Measurements from ENCODE around the gene GALNT7.
"Not testable (repeated sequence)": the region's sequence is repeated elsewhere in the genome, so short reads cannot be mapped to it uniquely, and the experiment has no call there.

The GALNT7 gene

DNA sequence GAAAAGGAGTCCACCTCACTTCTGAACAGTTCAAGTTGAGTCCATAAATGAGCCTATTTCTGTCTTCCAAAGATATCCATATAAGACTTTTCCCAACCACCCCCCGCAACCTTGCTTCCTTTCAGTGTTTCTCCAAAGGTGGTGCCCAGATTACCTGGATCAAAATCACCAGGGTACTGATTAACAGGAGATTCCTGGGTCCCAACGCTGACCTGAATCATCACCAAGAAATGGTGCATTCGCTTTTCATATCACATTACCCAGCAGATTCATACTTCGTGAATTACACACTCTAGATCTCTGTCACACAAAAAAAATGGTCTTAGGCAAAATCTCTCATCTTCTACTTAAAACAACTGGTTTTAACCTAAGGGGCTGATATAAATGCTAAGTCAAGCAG is 2.1 kb upstream of the GALNT7 start:
- no peak for DNase-seq (ENCODE audit: low read depth)

DNA sequence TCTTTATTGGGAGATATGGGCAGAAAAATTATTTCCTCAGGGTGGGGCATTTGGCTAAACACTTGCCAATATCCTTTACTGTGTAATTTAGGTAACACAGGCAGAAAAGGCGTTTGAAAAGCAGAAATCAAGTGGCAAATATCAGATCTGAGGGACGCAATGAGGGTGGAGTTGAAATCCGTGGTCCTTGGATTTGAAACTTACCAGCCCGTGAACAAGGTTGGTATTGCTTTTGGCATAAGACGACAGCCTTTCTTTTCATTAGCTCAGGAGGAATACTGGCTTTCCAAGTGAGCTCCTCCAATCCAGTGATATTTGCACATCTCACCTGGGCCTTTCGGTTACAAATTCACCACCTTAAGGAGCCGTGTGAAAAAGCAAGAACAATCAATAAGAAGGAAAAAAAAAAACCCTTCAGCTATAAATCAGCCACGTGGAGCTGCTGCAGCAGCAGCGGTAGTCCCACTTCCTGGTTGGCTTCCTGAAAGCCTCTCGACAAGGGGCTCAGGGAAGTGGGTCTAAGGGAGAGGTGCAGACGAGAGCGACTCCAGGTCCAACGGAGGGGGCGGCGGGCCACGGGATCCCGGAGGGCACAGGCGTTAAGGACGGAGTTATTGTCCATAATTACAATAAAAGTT is 734 bp upstream of the GALNT7 start:
- DNase-seq (ENCODE audit: low read depth), result no peak

DNA sequence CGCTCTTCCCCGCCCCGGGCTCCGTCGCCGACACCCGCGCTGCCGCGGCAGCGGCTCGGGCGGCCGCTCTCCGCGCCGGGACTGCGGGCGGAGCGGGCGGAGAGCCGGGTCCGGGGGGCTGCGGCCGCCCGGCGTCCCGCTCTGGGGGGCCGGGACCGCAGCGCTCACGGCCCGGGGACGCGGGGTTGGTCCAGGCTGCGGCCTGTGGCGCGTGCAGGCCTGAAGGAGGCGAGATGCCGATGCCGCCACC is 492 bp downstream of the GALNT7 start:
- no peak for DNase-seq (ENCODE audit: low read depth)

DNA sequence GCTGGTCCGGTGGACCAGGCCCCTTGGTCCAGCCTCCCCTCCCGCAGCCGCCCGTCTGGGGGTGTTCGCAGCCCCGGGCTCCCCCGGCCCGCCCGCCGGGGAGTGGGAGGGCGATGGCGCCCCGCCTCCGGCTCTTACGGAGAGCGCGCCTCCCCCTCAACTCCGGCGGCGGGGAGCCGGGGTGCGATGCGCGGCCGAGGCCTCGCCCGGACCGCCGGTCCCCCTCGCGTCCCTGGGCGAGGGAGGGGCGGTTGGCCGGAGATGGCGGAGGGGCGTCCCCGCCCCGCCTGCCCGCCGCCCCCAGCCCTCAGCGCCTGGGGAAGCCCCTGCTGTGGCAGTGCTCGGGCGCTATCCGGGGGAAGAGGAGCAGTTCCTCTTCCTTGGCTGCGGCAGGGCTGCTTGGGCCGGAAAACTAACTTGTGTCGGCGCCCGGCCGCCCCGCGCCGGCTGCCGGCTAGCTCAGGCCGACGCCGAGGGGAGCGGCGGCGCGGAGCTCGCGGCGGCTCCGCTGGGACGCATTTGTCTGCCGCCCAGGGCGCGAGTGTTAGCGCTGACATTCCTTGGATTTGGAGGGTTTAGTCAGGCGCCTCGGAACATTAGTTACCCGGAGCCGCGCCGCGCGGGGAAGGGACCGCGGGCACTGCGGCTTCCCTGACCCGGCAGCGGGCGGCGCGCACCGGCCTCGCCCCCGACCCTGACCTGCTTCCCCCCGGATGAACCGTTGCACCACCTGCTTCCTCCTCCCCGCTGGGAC is 994 bp downstream of the GALNT7 start:
- DNase-seq (ENCODE audit: low read depth), result no peak

DNA sequence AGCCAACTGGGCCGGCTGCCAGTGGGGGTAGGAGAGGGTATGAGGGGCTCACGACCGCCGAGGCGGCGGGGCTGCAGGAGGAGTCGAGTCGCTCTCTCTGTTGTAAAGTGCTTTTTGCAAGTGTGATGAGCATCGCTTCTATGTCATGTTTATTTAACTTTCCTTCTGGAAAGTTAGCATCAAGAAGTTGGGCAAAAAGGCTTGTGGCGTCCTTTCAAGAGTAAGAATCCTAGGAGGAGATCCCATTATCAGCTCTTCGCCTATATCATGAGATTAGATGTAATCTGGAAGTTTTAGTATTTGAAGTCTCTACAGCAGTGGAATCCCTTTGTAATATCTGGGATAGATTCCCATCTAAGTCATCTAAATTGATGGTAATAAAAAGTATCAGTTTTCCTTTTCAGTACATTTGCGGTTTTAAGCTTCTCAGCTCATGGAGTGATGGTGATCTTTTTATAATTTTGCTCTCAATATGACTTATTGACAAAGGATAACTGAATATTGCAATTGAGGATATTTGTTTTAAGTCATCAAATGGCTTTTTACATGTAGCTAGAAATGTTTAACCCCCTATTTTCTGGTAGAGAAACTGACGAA is 1.7 kb downstream of the GALNT7 start:
- no peak for DNase-seq (ENCODE audit: low read depth)

DNA sequence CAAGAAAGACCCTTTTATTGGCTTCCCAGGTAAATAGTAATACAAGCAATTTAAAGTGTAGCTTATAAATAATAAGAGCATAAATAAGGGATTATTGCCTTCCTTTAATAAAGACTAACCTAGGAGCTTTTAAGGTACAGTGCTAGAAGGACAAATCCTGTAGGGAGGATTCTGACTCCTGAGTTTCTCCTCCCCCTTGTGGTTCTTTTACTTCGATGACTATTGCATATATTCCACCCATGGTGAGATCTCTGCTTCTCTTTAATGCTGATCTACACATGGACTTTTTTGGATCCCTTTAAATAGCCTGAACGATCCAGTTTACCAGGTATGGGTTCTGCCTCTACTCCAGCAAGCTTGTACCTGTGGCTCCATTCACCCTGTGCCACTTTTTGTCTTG is 2.5 kb downstream of the GALNT7 start:
- no peak for DNase-seq (ENCODE audit: low read depth)

DNA sequence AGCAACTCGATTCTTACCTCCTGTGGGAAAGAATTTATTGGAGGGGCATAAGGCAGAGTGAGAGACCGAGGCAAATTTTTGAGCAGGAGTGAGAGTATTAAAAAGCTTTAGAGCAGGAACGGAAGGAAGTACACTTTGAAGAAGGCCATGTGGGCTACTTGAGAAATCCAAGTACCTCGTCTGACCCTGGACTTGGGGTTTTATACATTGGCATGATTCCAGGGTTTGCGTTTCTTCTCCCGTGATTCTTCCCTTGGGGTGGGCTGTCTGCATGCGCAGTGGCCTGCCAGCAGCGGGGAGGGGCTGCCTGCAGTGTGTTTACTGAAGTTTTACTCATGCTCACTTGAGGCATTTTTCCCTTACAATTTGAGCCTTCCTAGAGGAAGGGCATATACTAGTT is 3.4 kb downstream of the GALNT7 start:
- DNase-seq (ENCODE audit: low read depth), result no peak

DNA sequence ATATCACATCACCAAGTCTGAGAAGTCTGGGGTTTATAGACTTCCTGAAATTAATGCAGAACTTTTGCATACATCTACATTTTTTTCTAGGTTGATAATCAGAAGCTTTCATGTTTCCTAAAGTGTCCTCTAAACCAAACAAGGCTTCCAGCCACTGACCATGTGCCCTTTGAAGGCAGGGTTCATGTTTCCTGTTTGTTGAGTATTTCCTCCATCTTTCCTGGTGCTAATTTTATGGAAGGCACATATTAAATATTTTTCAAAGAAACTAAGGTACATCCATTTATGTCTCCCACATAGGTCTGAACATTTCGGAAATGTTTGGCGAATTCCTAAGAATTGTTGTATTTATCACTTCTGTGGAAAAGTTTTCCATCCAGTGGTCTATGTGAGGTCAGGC is 5.6 kb downstream of the GALNT7 start:
- DNase-seq (ENCODE audit: low read depth), result no peak

DNA sequence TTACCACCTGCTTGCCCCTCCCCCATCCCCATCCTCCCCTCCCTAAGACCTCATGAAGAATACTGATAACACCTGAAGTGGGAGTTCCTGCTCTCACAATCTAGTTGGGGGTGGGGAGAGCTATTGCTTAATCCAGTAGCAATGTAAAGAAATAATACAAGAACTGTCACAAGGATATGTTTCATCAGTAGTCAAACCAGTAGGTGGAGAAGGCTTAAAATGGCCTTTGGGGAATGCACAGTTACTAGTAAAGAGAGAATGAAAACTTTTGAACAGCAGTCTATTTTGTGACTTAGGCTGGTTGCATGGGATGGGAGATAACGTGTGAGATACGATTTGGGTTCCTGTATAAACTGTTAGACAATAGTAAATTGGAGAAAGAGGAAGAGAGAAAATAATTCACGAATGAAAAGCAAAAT is 6.0 kb downstream of the GALNT7 start:
- DNase-seq (ENCODE audit: low read depth), result no peak

DNA sequence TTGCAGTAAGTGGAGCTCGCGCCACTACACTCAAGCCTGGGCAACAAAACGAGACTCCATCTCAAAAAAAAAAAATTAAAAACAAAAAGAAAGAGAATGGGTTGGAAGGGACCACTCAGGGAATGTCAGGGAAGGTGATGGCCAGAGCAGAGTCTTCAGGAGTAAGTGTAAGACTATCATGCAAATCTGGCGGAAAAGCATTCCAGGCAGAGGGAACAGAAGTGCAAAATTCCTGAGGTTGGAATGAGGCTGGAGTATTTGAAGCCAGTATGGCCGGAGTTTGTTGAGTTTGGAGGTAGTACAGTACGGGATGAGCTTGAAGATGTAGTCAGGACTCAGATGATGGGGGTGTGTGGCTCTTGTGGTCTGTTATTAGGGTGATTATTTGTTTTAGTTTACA is 7.4 kb downstream of the GALNT7 start:
- no peak for DNase-seq (ENCODE audit: low read depth)

DNA sequence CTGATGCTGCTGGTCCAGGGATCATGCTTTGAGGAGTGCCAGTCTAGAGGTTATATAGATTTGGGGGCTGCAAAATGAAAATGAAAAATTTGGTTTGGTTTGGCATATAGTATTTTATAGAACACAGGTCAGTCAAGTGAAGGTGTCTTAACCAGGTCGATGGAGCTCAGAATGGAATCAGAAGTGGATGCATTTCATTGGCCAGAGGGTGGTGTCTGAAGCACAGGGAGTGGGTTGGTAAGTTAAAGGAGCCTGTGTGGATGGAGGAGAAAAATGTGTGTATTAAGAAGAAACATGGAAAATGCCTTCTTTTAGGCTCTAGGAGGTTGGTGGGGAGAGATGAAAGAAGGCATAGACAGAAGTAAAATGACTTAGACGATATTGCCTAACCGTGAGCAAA is 8.6 kb downstream of the GALNT7 start:
- DNase-seq (ENCODE audit: low read depth), result no peak

DNA sequence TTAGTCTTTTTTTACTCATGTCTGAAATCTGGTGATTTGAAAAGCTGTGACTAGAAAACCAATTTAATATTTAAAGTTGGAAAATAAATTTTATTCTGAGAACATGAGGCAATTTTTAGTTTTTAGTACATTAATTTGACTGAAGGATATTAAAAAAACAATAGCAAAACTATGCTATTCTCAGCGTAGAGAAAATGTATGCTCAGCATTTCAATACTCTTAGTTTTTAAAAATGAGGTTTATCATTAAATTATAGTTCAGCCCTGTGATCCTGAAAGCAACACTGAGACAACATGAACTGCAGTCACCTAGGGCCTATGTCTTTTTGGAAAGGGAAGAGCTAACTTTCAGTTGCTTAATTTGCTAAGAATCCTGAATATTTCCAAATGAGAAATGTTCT is 9.5 kb downstream of the GALNT7 start:
- no peak for DNase-seq (ENCODE audit: low read depth)

DNA sequence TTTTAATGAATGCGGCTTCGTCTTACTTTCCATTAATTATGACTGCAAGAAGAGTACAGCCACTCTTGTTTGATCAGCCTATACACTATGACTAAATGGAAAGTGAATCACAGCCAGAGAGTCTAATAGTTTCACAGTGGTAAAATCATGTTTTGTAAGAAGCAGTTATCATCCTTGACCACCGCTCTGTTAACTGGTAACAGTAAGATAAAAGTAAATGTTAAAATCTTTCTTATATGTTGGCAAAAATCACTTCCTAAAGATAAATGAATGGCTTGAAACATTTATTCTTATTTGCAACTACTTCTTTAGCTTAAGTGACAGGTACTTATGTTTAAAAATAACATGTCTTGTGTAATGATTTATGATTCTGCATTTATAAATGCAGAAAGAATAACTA is 13.2 kb downstream of the GALNT7 start:
- DNase-seq (ENCODE audit: low read depth), result peak; percentile 57

DNA sequence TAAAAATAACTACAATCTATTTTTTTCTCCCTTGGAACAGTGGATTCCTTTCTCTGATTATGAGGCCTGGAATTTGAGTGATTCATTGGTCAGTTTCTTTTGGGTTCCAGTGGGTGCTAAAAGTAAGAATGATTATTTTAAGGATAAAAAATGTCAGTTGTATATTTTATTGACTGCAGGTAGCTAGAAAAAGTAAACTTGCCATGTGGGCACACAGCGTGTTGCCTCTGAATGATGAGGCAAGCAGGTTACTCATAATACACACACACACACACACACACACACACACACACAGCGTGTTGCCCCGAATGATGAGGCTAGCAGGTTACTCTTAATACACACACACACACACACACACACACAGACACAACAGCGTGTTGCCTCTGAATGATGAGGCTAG is 13.8 kb downstream of the GALNT7 start:
- DNase-seq (ENCODE audit: low read depth), result peak; percentile 59

DNA sequence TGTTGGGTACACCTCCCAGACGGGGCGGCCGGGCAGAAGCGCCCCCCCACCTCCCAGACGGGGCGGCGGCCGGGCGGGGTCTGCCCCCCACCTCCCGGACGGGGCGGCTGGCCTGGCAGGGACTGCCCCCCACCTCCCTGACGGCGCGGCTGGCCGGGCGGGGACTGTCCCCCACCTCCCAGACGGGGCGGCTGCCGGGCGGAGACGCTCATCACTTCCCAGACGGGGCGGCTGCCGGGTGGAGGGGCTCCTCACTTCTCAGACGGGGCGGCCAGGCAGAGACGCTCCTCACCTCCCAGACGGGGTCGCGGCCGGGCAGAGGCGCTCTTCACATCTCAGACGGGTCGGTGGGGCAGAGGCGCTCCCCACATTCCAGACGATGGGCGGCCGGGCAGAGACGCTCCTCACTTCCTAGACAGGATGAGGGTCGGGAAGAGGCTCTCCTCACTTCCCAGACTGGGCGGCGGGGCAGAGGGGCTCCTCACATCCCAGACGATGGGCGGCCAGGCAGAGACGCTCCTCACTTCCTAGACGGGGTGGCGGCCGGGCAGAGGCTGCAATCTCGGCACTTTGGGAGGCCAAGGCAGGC is 15.1 kb downstream of the GALNT7 start:
- DNase-seq (ENCODE audit: low read depth), result not testable (repeated sequence)

DNA sequence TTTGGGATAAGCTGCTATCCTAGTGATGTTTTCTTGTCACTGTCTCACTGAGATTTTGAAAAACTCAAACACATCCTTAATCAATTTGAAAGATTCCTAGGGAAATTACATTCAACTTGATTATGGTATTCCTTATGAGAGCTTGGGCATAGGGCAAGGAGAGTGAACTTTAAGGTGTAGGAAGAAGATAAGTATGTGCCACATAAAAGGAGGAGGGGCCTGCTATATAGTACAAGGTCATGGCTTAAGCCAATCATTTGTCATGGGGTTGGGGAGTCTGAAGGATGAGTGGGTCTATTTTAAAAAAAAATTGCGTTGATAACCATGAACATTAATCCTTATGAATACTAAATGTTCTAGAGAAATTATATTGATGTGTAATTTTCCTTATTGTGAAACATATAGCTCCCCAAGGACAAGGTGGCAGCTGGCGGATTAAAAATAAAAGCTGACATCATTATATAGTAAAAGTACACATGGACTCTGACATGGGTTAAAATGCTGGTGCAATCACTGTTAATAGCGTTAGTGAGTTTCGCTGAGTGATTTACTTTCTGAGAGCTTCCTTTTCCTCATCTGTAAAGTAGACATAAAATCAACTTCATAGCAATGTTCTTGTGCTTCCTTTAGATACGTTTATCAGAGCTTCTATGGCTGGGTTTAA is 17.4 kb downstream of the GALNT7 start:
- DNase-seq (ENCODE audit: low read depth), result no peak

DNA sequence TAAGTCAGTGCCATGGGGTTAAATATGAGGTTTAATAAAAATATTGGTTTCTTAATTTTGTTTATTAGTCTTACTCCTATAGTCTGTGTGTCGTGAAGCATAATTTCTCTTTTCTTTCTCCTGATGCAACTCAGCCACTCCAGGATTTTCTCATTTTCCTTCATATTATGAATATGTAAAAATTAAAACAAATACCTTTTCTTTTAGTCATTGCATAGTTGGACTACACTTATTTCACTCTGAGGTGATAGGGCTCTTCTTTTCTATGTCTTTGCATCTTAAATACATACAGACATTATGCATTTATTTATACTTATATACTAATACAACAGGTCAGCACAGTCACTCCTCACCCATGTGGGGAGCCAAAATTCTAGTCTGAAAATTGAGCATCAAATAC is 19.1 kb downstream of the GALNT7 start:
- DNase-seq (ENCODE audit: low read depth), result no peak

DNA sequence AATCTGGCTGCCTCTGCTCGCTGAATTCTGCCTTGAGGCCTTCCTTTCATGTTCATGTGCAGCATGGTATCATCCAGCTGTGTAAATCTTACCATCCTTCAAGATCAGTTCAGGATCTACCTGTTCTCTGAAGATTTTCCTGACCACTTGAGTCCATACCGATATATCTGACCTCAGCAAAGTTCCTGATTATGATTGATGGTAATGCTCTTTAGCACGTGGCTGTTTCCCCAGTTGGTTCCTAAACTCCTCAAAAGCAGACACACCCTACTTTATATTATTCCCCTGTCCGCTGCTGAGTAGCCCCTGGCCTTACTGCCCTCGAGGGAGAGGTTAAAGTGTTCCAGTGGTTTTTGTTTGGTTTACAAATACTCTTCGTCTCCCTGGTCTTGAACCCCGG is 20.0 kb downstream of the GALNT7 start:
- DNase-seq (ENCODE audit: low read depth), result no peak

DNA sequence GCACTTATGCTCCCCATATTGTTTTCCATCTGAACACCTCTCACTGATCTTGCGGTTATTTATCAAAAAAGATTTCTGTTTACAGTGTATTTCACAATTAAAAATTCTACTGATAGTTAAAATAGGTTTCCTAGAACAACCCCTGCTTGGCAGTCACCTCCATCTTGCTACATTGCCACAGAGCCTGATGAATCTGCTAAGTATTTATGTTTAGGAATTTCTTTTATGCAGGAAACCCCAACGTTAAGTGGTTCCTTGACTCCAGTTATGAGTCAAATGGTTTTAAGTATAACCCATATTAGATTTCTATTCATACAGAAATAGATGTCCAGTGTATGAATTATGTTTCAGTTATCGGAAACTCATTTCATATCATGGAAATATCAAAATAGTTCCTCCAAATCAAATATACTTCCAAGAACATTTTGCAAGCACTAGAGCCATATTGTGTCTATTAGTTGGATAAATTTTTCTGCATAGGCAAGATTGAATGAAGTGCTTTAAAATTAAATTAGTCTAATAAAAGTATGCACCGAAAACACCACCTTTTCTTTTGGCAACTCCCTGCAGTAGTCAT is 20.6 kb downstream of the GALNT7 start:
- DNase-seq (ENCODE audit: low read depth), result no peak

DNA sequence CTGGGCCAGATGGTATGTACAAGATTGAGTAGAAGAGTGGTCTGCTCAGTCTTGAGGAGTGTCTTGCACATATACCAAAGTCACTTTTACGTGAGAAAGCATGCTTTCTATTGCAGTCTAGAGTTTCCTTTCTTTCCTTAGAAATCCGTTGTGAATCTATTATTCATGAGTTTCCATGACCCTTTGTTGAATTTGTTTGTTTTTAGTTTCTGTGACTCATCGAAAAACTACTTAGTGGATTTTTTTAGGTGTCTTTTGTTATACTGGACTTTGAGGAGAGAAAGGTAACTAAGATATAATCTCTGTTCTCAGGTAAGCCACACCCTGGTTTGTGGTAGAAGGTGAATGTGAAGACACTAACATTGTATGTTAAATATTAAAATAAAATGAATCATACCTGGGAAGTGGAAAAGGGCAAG is 23.0 kb downstream of the GALNT7 start:
- DNase-seq (ENCODE audit: low read depth), result no peak

DNA sequence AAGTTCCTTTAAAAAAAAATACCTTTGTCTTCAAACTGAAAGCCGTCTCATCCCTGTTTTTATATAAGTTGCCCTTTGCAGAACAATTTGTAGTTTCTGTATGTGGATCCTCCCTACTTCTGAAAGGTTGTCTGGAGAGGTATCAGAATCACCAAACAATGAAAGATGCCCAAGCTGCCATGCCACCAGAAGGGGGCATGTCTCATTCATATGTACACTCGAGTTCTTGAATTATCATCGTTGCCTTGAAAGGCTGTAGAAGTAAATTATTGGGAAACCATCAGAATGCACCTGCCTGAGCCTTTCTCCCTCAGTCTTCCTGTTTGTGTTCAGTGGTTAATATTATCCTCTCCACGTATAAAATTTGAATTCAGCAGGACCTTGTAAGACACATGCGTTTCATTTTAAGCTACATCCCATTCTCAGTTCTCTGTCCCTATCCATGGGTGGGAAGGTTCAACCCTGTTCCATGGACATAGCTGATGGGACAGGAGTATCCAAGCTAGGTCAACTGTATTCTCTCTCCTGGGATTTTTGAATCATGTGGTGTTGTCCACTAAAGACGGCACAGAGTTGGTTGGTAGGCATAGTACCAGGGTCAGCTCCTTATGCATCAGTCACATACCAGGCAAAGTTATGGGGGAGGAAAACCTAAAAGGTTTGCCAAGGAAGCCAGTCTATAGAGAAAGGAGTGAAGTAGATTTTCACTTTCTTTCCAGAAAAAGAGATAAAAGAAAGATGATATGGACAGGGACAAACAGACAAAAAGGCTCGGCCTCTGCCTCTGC is 24.0 kb downstream of the GALNT7 start:
- no peak for DNase-seq (ENCODE audit: low read depth)

DNA sequence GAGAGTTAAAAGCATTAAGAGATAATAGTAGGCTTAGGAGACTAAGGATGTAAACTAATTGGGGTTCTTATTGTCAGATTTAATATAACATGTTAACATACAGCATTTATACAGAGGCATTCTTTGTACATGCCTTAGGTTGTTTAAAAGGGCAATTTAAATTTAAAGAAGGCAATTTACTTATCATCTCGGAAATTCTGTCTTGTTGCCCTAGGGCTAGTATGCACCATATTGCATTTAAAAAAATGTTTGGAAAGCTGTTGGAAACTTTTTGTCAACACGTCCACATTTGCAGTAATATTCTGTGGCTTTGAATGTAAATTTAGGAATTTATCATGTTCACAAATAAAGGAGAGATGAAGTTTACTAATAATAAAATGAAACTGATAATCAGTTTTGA is 25.5 kb downstream of the GALNT7 start:
- DNase-seq (ENCODE audit: low read depth), result no peak
